Measurements from ENCODE around the gene CPEB2.

CPEB2 gene

DNA sequence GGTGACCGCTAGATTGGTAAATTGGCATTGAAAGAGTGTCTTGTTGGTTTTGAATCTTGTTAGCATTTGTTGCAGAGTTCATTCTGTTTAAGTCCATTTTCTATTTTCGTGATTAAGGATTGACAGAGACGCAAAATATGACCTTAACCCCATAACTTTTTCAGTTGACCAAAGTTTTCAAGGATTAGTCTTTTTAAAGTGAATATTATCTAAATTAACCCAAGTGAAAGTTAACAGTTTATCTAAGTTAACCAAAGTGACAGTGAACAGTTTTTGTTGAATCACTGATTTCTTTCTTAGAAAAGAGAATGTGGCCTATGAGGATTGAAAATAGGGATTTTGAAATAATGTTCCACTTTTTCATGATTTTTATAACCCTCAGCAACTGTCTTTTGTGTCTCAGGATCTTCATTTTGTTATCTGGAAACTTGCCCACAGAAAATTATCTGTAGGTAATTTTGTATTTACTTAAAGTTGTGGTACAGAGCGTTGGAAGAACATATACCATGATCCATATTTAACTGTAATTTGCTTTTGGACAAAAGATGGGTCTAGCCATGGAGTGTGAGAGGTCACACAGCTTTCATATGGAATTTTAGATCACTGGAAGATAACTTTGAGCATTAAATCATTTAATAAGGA is 3.3 kb downstream of the CPEB2 start:
- Histone ChIP-seq H3K4me1 (peaks cover 0 to 36% (median 18%) of the 10 kb centered on the region in 10 experiments; a peak in 17 of 20 replicates), H3K9me3 (replicated peaks in 1 of 11) (no peaks in the 10 kb centered on the region), H3K4me3 (peak overlapping the region; percentile 80 to 100 (median 92)), H3K9ac (peak overlapping the region in 9 of 11 experiments; percentile 90 to 99 (median 96); a peak in 16 of 22 replicates), H3K36me3 (peaks cover 0 to 36% (median 10%) of the 10 kb centered on the region in 11 experiments; a peak in 10 of 22 replicates), H3K27ac (peak overlapping the region in 3 of 11 experiments; percentile 98 to 99 (median 99); a peak in 5 of 22 replicates), H4K20me1 (peaks cover 20 to 58% (median 30%) of the 10 kb centered on the region in 11 experiments), H3K4me2 (peak overlapping the region; percentile 82 to 99 (median 93)), H3K27me3 (peaks cover 0 to 34% (median 29%) of the 10 kb centered on the region in 11 experiments; a peak in 19 of 22 replicates)
- TF ChIP-seq Cebpa-rat (IDR thresholded peaks at IDR 0.05) = no peak

DNA sequence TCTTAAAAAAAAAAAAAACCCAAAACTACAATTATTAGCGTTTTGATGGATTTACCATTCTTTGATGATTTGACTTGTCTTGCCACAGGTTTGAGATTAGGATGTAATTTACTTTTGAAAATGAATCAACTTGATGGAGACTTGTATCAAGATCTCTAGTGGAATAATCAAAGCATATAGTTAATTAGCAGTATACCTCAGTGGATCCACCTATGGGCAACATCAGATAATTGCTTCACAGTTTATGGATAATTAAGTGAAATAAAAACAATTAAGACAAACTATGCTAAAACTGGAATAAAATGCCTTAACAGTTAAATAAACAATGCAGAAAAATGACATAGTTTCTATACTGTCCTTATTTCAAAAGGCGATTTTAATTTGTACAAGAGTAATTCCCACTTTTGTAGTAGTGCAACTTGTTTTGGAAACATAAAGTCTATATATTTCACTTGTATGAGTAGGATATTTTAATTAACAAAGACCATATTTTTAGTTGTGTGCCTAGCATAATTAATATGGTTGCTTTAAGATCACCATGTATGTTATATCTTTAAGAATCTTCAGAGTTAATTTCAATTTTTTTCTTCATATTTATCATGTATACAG is 4.2 kb downstream of the CPEB2 start:
- Histone ChIP-seq H3K27ac (no peak overlapping the region; a peak in 1 of 22 replicates), H3K4me3 (peak overlapping the region in 3 of 10 experiments; percentile 88 to 100 (median 95); a peak in 6 of 20 replicates), H3K9ac (peak overlapping the region in 2 of 11 experiments; percentile 97 to 99; a peak in 3 of 22 replicates)

DNA sequence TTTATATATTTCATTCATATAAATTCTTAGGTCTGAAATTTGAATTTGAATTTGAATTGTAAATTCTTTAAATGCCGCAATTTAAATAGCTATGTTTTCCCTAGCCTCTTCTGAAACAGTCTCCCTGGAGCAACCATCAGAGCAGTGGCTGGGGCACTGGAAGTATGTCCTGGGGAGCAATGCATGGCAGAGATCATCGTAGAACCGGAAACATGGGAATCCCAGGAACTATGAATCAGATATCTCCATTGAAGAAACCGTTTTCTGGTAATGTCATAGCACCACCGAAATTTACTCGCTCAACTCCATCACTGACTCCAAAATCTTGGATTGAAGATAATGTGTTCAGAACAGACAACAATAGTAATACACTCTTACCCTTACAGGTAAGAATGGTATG is 4.9 kb downstream of the CPEB2 start:
- Histone ChIP-seq H3K4me3 (no peak overlapping the region), H3K4me2 (peak overlapping the region in 2 of 11 experiments; percentile 93 to 96; a peak in 4 of 22 replicates), H3K4me1 (peaks cover 0 to 32% (median 15%) of the 10 kb centered on the region in 10 experiments; a peak in 14 of 20 replicates), H3K27ac (no peak overlapping the region), H3K27me3 (peaks cover 0 to 34% (median 29%) of the 10 kb centered on the region in 11 experiments; a peak in 19 of 22 replicates), H3K36me3 (peaks cover 0 to 52% (median 12%) of the 10 kb centered on the region in 11 experiments; a peak in 10 of 22 replicates), H3K9me3 (replicated peaks in 1 of 11) (no peaks in the 10 kb centered on the region), H4K20me1 (peaks cover 20 to 74% (median 30%) of the 10 kb centered on the region in 11 experiments), H3K9ac (no peak overlapping the region)
- TF ChIP-seq Cebpa-rat (IDR thresholded peaks at IDR 0.05) = no peak

More for the DNA sequence above, 4.2 kb downstream of the CPEB2 start:
- Histone ChIP-seq H3K4me1 (peaks cover 0 to 32% (median 15%) of the 10 kb centered on the region in 10 experiments; a peak in 14 of 20 replicates), H3K9me3 (replicated peaks in 1 of 11) (no peaks in the 10 kb centered on the region), H3K27me3 (peaks cover 0 to 34% (median 29%) of the 10 kb centered on the region in 11 experiments; a peak in 19 of 22 replicates), H4K20me1 (peaks cover 20 to 67% (median 30%) of the 10 kb centered on the region in 11 experiments), H3K36me3 (peaks cover 0 to 45% (median 12%) of the 10 kb centered on the region in 11 experiments; a peak in 10 of 22 replicates), H3K4me2 (peak overlapping the region in 4 of 11 experiments; percentile 82 to 96 (median 88); a peak in 5 of 22 replicates)
- TF ChIP-seq Cebpa-rat (IDR thresholded peaks at IDR 0.05) = no peak

DNA sequence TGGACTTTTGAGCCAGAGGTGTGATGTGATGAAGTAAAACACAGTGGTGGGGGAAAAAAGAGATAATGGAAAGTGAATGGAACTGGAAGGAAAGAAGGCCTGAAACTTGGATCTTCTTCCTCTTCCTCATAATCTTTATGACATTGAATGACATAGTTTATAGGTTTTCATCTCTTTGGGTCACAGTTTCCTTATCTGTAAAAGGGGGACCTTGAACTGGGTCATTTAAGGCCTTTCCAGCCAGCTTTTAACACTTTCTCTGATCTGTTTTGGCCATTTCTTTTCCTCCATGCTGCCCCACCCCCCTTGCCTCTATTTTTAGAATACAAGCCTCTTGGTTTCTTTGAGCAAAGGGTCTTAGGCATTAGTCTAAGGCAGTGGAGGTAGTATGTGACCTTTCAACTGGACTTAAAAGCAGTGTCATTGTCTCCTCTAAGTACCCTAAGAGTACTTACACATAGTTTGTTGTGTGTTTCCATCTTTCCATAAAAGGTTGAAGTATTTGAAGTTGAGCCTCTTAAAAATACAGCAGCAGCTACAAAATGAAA is 7.8 kb downstream of the CPEB2 start:
- H4K20me1 ChIP-seq = peaks cover 9 to 100% (median 19%) of the 10 kb centered on the region in 11 experiments; a peak in 21 of 22 replicates
- peaks cover 0 to 80% (median 12%) of the 10 kb centered on the region in 11 experiments; a peak in 10 of 22 replicates for H3K36me3 ChIP-seq
- no peak overlapping the region for H3K4me3 ChIP-seq

DNA sequence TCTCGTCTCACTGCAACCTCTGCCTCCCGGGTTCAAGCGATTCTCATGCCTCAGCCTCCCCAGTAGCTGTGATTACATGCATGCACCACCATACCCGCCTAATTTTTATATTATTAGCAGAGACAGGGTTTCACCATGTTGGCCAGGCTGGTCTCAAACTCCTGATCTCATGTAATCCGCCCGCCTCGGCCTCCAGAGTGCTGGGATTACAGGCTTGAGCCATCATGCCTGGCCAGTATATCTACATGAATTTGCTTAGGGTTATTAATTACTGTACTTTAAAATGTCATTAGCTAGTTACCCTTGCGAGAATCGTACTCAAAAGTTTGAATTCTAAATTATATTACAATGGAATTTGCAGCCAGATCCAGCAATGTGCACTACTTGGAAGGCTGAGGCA is 8.9 kb downstream of the CPEB2 start:
- TF ChIP-seq Cebpa-rat (IDR thresholded peaks at IDR 0.05) = no peak
- peaks cover 0 to 100% (median 11%) of the 10 kb centered on the region in 11 experiments; a peak in 14 of 22 replicates for H4K20me1 ChIP-seq
- H3K9me3 ChIP-seq (replicated peaks in 1 of 11) = no peaks in the 10 kb centered on the region
- H3K9ac ChIP-seq = no peak overlapping the region
- H3K4me1 ChIP-seq = peaks cover 0 to 26% (median 0%) of the 10 kb centered on the region in 10 experiments; a peak in 3 of 20 replicates
- no peak overlapping the region for H3K27ac ChIP-seq
- H3K4me2 ChIP-seq = no peak overlapping the region
- peaks cover 0 to 10% (median 5%) of the 10 kb centered on the region in 11 experiments; a peak in 19 of 22 replicates for H3K27me3 ChIP-seq
- no peak overlapping the region for H3K4me3 ChIP-seq
- H3K36me3 ChIP-seq = peaks cover 0 to 91% (median 12%) of the 10 kb centered on the region in 11 experiments; a peak in 10 of 22 replicates

More for the DNA sequence above, 7.8 kb downstream of the CPEB2 start:
- Histone ChIP-seq H3K27ac (no peak overlapping the region), H3K4me1 (peaks cover 0 to 32% (median 9%) of the 10 kb centered on the region in 10 experiments; a peak in 14 of 20 replicates), H3K9me3 (replicated peaks in 1 of 11) (no peaks in the 10 kb centered on the region), H3K9ac (no peak overlapping the region), H3K27me3 (peaks cover 0 to 20% (median 15%) of the 10 kb centered on the region in 11 experiments; a peak in 19 of 22 replicates), H3K4me2 (peak overlapping the region in 1 of 11 experiments; percentile 20; a peak in 1 of 22 replicates)
- TF ChIP-seq Cebpa-rat (IDR thresholded peaks at IDR 0.05) = no peak

DNA sequence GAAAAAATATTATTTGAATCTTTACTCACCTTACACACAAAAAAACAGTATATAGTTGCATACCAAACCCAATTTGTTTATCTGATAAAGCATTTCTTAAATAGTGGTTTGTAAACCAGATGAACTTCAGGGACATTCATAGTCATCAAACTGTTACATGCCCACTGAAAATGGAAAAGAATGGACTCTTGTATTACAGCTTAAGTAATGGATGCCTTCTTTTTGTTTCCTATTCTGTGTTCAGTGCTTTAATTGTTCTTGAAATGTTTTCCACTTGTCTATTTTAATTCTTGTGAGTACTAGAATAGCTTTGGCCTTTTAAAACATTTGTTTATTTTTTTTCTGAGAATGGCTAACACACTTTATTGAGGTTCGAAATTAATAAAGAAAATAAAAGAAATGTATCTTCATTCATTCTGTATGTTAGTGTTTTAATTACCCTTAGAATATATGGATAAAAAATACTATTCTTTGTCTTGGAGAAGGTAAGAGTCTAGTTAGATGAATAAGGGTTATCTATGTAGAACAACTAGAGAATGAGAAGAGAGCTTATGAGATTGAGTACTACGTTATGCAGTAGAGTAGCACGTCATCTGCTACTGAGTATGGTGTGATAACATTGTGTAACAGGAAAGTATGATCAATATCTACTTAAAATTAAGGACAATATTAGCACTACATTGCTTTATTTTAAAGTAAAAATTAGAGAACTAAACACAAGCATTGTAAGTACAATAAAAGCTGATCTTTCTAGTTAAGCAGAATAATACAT is 9.9 kb downstream of the CPEB2 start:
- Histone ChIP-seq H4K20me1 (peaks cover 0 to 100% (median 1%) of the 10 kb centered on the region in 11 experiments; a peak in 9 of 22 replicates), H3K4me1 (peaks cover 0 to 20% (median 0%) of the 10 kb centered on the region in 10 experiments; a peak in 2 of 20 replicates)
- TF ChIP-seq Cebpa-rat (IDR thresholded peaks at IDR 0.05) = no peak

DNA sequence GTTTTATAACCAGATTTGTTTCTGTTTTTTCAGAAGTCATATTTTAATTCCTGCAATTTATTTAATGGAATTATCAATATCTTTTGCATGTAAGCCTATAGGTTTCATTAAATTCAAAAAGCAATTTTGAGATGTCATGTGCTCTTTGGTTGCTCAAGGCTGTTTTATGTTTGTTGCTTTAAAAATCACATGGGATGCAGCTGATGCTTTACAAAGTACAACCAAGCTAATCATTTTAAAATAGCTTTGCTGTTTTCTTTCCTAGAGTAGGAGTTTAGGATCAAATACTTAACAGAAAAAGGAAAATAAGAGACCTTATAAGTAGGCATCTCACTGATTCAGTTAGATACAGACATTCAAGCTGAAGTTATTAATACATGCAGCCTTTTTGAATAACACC is 11.3 kb downstream of the CPEB2 start:
- peak overlapping the region in 1 of 11 experiments; percentile 4; a peak in 1 of 22 replicates for H3K4me2 ChIP-seq
- TF ChIP-seq Cebpa-rat (IDR thresholded peaks at IDR 0.05) = no peak
- H3K4me1 ChIP-seq = peaks cover 0 to 21% (median 0%) of the 10 kb centered on the region in 10 experiments; a peak in 2 of 20 replicates
- no peak overlapping the region for H3K4me3 ChIP-seq
- no peaks in the 10 kb centered on the region for H3K9me3 ChIP-seq (replicated peaks in 1 of 11)
- H3K27ac ChIP-seq = no peak overlapping the region
- peaks cover 0 to 100% (median 0%) of the 10 kb centered on the region in 11 experiments; a peak in 7 of 22 replicates for H4K20me1 ChIP-seq
- H3K36me3 ChIP-seq = peaks cover 0 to 98% (median 12%) of the 10 kb centered on the region in 11 experiments; a peak in 12 of 22 replicates
- H3K9ac ChIP-seq = no peak overlapping the region
- no peaks in the 10 kb centered on the region for H3K27me3 ChIP-seq

More for the DNA sequence above, 9.9 kb downstream of the CPEB2 start:
- Histone ChIP-seq H3K9ac (0 out of 22 replicates have a peak overlapping the region, but pooled peaks of 1 of the 11 experiments have one; percentile 24), H3K36me3 (peaks cover 0 to 97% (median 12%) of the 10 kb centered on the region in 11 experiments; a peak in 10 of 22 replicates), H3K9me3 (replicated peaks in 1 of 11) (no peaks in the 10 kb centered on the region), H3K4me3 (no peak overlapping the region), H3K27ac (no peak overlapping the region), H3K27me3 (peaks cover 0 to 3% (median 0%) of the 10 kb centered on the region in 11 experiments; a peak in 4 of 22 replicates), H3K4me2 (no peak overlapping the region)
